CD14-positive monocyte (primary cell): ENCODE results near the gene OR11A1. TPM values are rescaled to one million over a fixed set of nuclear protein-coding genes. Genes with fewer than 3 reads are reported as not detected.

ENCODE experiments used
- DNase-seq, 3 donors: peaks; one replicate each; pipeline ENCODE4 v3.0.0-alpha.2; 2011 to 2022
- H2AFZ ChIP-seq: 2 replicates; pipeline ENCODE4 v1.6.0; 2012; ENCODE audit warnings: mild to moderate bottlenecking, low read depth, low read length, inconsistent platforms; ENCODE audit not compliant: insufficient read depth, poor library complexity, severe bottlenecking
- H3K27ac ChIP-seq, 2 donors: 1 replicate in 1 of 2; 2 replicates in 1 of 2; pipeline ENCODE4 v1.5.1; 2012 to 2013; ENCODE audit warnings: low read length in 2 of 2, control low read depth in 1 of 2, inconsistent platforms in 1 of 2, low read depth in 1 of 2, mild to moderate bottlenecking in 1 of 2
- H3K27me3 ChIP-seq, 2 donors: one replicate each; pipeline versions ENCODE4 v1.6.0 to v1.6.1; 2011 to 2013; ENCODE audit warnings: low read length in 2 of 2; ENCODE audit not compliant: control insufficient read depth in 2 of 2, insufficient read depth in 2 of 2
- H3K36me3 ChIP-seq, 2 donors: replicated peaks in 1 of 2; 1 replicate in 1 of 2; 2 replicates in 1 of 2; pipeline versions ENCODE4 v1.5.1 to v1.6.1; 2012 to 2013; ENCODE audit warnings: low read length in 2 of 2, control low read depth in 1 of 2, inconsistent platforms in 1 of 2, mild to moderate bottlenecking in 1 of 2; ENCODE audit not compliant: insufficient read depth in 2 of 2, control insufficient read depth in 1 of 2
- H3K4me1 ChIP-seq, 2 donors: 1 replicate in 1 of 2; 2 replicates in 1 of 2; pipeline versions ENCODE4 v1.5.1 to v1.6.1; 2012 to 2013; ENCODE audit warnings: low read length in 2 of 2, control low read depth in 1 of 2, inconsistent platforms in 1 of 2, mild to moderate bottlenecking in 1 of 2, moderate library complexity in 1 of 2; ENCODE audit not compliant: insufficient read depth in 2 of 2, control insufficient read depth in 1 of 2
- H3K4me2 ChIP-seq: replicated peaks from 2 replicates; pipeline ENCODE3; 2012; ENCODE audit warnings: low read length, moderate library complexity, mild to moderate bottlenecking; ENCODE audit not compliant: poor library complexity, severe bottlenecking; ENCODE audit errors: extremely low read depth
- H3K4me3 ChIP-seq, 3 experiments: fragments of 200-600 bp in 1 of 3; sonication (generic) in 1 of 3; replicated peaks in 1 of 3; 1 replicate in 2 of 3; 2 replicates in 1 of 3; pipeline ENCODE4 v1.5.1; 2011 to 2013; ENCODE audit warnings: low read length in 3 of 3, mild to moderate bottlenecking in 3 of 3, control low read depth in 2 of 3, low read depth in 2 of 3, inconsistent platforms in 1 of 3, moderate library complexity in 1 of 3
- H3K79me2 ChIP-seq: 2 replicates; pipeline ENCODE4 v1.6.0; 2012; ENCODE audit warnings: mild to moderate bottlenecking, control low read depth, inconsistent platforms, low read length, moderate library complexity; ENCODE audit not compliant: insufficient read depth
- H3K9ac ChIP-seq: 2 replicates; pipeline ENCODE4 v1.6.0; 2017; ENCODE audit warnings: low read length, mild to moderate bottlenecking; ENCODE audit not compliant: insufficient read depth, poor library complexity, severe bottlenecking
- H3K9me3 ChIP-seq, 2 donors: replicated peaks in 1 of 2; 1 replicate in 1 of 2; 2 replicates in 1 of 2; pipeline versions ENCODE4 v1.5.1 to v1.6.1; 2012 to 2013; ENCODE audit warnings: low read length in 2 of 2, control low read depth in 1 of 2; ENCODE audit not compliant: control insufficient read depth in 1 of 2, insufficient read depth in 1 of 2
- H4K20me1 ChIP-seq: 2 replicates; pipeline ENCODE4 v1.6.0; 2012; ENCODE audit warnings: mild to moderate bottlenecking, low read length, control low read depth, moderate library complexity; ENCODE audit not compliant: insufficient read depth
- H3K27ac Mint-ChIP-seq, 7 donors: one replicate each; pipeline ENCODE4 v1.8.0; 2020; ENCODE audit warnings: mild to moderate bottlenecking in 7 of 7, mixed read lengths in 7 of 7, moderate library complexity in 6 of 7, inconsistent platforms in 2 of 7
- H3K27me3 Mint-ChIP-seq, 3 donors: one replicate each; pipeline ENCODE4 v1.8.0; 2021 to 2022; ENCODE audit warnings: low read depth in 3 of 3, mild to moderate bottlenecking in 3 of 3, mixed read lengths in 3 of 3, moderate library complexity in 3 of 3, inconsistent platforms in 1 of 3
- H3K36me3 Mint-ChIP-seq, 2 donors: one replicate each; pipeline ENCODE4 v1.8.0; 2020; ENCODE audit warnings: mixed read lengths in 2 of 2, inconsistent platforms in 1 of 2, mild to moderate bottlenecking in 1 of 2
- H3K4me1 Mint-ChIP-seq: one replicate; pipeline ENCODE4 v1.8.0; 2020; ENCODE audit warnings: mild to moderate bottlenecking, mixed read lengths
- H3K4me3 Mint-ChIP-seq, 2 donors: one replicate each; pipeline ENCODE4 v1.8.0; 2020; ENCODE audit warnings: mild to moderate bottlenecking in 2 of 2, mixed read lengths in 2 of 2, moderate library complexity in 1 of 2
- H3K9me3 Mint-ChIP-seq, 7 donors: one replicate each; pipeline ENCODE4 v1.8.0; 2020 to 2022; ENCODE audit warnings: mixed read lengths in 7 of 7, mild to moderate bottlenecking in 6 of 7, moderate library complexity in 6 of 7, inconsistent platforms in 2 of 7
- CTCF ChIP-seq: fragments of 200-600 bp; IDR thresholded peaks from one replicate; pipeline ENCODE4 v1.8.0; 2022; ENCODE audit warnings: antibody characterized with exemption, mild to moderate bottlenecking
- whole genome bisulfite sequencing: methylation state at CpG from one replicate; pipeline ENCODE4 v1.1.5; 2013; ENCODE audit warnings: missing lambda C conversion rate; ENCODE audit not compliant: insufficient coverage; 5-methylcytosine and 5-hydroxymethylcytosine counted together
- intact Hi-C, 2 donors: fragments of 100-400 bp; cut with micrococcal nuclease; formaldehyde crosslinking; loops; one replicate each; pipeline versions ENCODE4 v1.15.0 to v1.15.1; 2023
- polyA plus RNA-seq, 3 donors: library from polyadenylated mRNA; depleted of rRNA in 1 of 3; unstranded in 2 of 3; stranded (reverse) in 1 of 3; fragments of 300-500 nt in 2 of 3; fragments of >200 nt in 1 of 3; fragmentation: Illumina TruSeq in 2 of 3; gene quantifications; 1 replicate in 2 of 3; 2 replicates in 1 of 3; pipeline ENCODE4 v1.2.3, GENCODE V29; 2012 to 2021

Gene OR11A1
- polyA plus RNA-seq, 3 donors: not detected

GRCh38 chr6:29403801-29404200 lies 53.1 kb downstream of the OR11A1 start:
- H3K4me1 ChIP-seq: no peaks in the 10 kb centered on the region
- DNase-seq: no peak

GRCh38 chr6:29399525-29399924 lies 57.3 kb downstream of the OR11A1 start:
- Histone ChIP-seq H3K36me3 (no peaks in the 10 kb centered on the region), H3K9me3 (no peaks in the 10 kb centered on the region), H3K27ac (no peak overlapping the region), H4K20me1 (no peaks in the 10 kb centered on the region), H3K79me2 (no peaks in the 10 kb centered on the region), H3K9ac (no peak overlapping the region), H3K4me1 (no peaks in the 10 kb centered on the region), H2AFZ (no peak overlapping the region), H3K27me3 (no peaks in the 10 kb centered on the region), H3K4me2 (no peak overlapping the region), H3K4me3 (no peak overlapping the region)
- no peak for DNase-seq
- Mint-ChIP-seq H3K36me3 (no peaks in the 10 kb centered on the region), H3K9me3 (peaks cover 0 to 2% (median 0%) of the 10 kb centered on the region in 7 donors), H3K4me3 (no peak overlapping the region), H3K4me1 (no peaks in the 10 kb centered on the region), H3K27ac (no peak overlapping the region), H3K27me3 (peaks cover 2 to 8% (median 3%) of the 10 kb centered on the region in 3 donors)
- no peak for TF ChIP-seq CTCF
- intact Hi-C loops: no loop called here
- WGBS: no CpG with 5 or more reads among the region's 2 CpGs

More at GRCh38 chr6:29403801-29404200, 53.1 kb downstream of the OR11A1 start:
- no peak overlapping the region for H3K4me2 ChIP-seq
- Mint-ChIP-seq H3K9me3 (peaks cover 0 to 9% (median 2%) of the 10 kb centered on the region in 7 donors), H3K27ac (no peak overlapping the region), H3K4me1 (no peaks in the 10 kb centered on the region), H3K4me3 (no peak overlapping the region), H3K36me3 (no peaks in the 10 kb centered on the region), H3K27me3 (peaks cover 0 to 3% (median 1%) of the 10 kb centered on the region in 3 donors)
- H3K27ac ChIP-seq: no peak overlapping the region
- no peaks in the 10 kb centered on the region for H3K27me3 ChIP-seq
- no peak overlapping the region for H2AFZ ChIP-seq
- WGBS: no CpG with 5 or more reads among the region's 1 CpG
- no peaks in the 10 kb centered on the region for H3K79me2 ChIP-seq
- no peak overlapping the region for H3K9ac ChIP-seq
- no peak overlapping the region for H3K4me3 ChIP-seq
- peaks cover 0 to under 1% of the 10 kb centered on the region in 2 donors for H3K9me3 ChIP-seq
- no peaks in the 10 kb centered on the region for H3K36me3 ChIP-seq
- no peak for TF ChIP-seq CTCF
- intact Hi-C loops: no loop called here
- H4K20me1 ChIP-seq: no peaks in the 10 kb centered on the region
